Measurements from ENCODE around the gene ADAM12. TPM values are rescaled to one million over a fixed set of nuclear protein-coding genes. Genes with fewer than 3 reads are reported as not detected.
"Not testable (repeated sequence)": the region's sequence is repeated elsewhere in the genome, so short reads cannot be mapped to it uniquely, and the experiment has no call there.

ADAM12 gene
- polyA plus RNA-seq, 1 experiment, result 8.6 TPM

DNA sequence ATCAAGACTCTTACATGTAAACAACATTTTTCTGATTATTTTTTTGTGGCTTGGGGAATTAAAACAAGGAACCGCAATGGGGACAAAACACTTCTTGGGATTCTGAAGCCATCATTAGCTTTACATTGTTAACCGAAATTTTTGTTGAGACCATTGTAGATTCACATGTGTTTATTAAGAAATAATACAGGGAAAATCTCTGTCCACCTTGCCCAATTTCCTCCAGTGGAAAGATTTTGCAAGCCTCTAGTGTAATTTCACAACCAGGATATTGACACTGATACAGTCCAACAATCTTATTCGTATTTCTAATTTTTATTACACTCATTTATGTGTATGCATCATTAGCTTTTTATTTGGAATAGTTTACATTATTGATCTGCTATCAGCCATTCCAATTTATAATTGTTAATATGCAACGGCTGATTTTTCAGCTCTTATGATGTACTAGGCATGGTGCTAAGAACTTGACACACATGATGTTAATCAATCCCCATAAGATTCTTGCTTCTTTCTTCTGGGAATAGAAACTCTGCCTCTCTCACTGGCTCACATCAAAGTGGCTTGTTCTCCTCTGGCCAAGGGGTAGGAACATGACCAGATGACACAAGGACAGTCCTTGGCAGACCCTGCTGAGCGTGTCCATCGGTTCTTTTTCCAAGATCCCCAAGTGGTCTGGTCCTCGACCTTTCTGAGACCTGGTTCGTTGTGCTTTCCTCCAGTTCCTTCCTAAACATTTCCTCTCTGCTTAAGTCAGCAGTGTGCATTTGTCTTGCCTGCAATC, 137.6 kb downstream of the ADAM12 start:
- POLR2A ChIA-PET, result no interaction called here
- no peak overlapping the region for H3K4me3 ChIP-seq (ENCODE audit: low read depth, low read length)
- no peaks in the 10 kb centered on the region for H3K27me3 ChIP-seq (ENCODE audit: control insufficient read depth, insufficient read depth, low read length)
- CTCF ChIA-PET, result interaction anchor here (0.6 to 1.3 kb wide), 2 partner anchors 135 to 136 kb away, joined by 3 to 5 read pairs; no protein-coding TSS in a partner anchor
- H3K36me3 ChIP-seq (ENCODE audit: control insufficient read depth, insufficient read depth, low read length), result no peaks in the 10 kb centered on the region
- TF ChIP-seq, protein P1, sequence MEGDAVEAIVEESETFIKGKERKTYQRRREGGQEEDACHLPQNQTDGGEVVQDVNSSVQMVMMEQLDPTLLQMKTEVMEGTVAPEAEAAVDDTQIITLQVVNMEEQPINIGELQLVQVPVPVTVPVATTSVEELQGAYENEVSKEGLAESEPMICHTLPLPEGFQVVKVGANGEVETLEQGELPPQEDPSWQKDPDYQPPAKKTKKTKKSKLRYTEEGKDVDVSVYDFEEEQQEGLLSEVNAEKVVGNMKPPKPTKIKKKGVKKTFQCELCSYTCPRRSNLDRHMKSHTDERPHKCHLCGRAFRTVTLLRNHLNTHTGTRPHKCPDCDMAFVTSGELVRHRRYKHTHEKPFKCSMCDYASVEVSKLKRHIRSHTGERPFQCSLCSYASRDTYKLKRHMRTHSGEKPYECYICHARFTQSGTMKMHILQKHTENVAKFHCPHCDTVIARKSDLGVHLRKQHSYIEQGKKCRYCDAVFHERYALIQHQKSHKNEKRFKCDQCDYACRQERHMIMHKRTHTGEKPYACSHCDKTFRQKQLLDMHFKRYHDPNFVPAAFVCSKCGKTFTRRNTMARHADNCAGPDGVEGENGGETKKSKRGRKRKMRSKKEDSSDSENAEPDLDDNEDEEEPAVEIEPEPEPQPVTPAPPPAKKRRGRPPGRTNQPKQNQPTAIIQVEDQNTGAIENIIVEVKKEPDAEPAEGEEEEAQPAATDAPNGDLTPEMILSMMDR (IDR thresholded peaks at IDR 0.05; ENCODE audit: insufficient read depth, low read depth, low read length), result no peak
- no peak for DNase-seq (ENCODE audit: low read depth)

- no peak for DNase-seq (ENCODE audit: low read depth)
- CTCF ChIA-PET, result interaction anchor here (1.3 kb wide), 1 partner anchor 137 kb away, joined by 5 read pairs; no protein-coding TSS in a partner anchor
- TF ChIP-seq, protein P1 (IDR thresholded peaks at IDR 0.05; ENCODE audit: insufficient read depth, low read depth, low read length), result no peak
- no peak overlapping the region for H3K4me3 ChIP-seq (ENCODE audit: low read depth, low read length)
- H3K27me3 ChIP-seq (ENCODE audit: control insufficient read depth, insufficient read depth, low read length), result no peaks in the 10 kb centered on the region
- POLR2A ChIA-PET, result no interaction called here
- no peaks in the 10 kb centered on the region for H3K36me3 ChIP-seq (ENCODE audit: control insufficient read depth, insufficient read depth, low read length)
Measured at GRCh38 chr10:126250045-126250444, 138.2 kb downstream of the ADAM12 start.

GRCh38 chr10:126247446-126247975, 140.8 kb downstream of the ADAM12 start:
- CTCF ChIA-PET, result no interaction called here
- DNase-seq (ENCODE audit: low read depth), result peak; percentile 99
- H3K27me3 ChIP-seq (ENCODE audit: control insufficient read depth, insufficient read depth, low read length), result no peaks in the 10 kb centered on the region
- TF ChIP-seq, protein P1 (IDR thresholded peaks at IDR 0.05; ENCODE audit: insufficient read depth, low read depth, low read length), result no peak
- H3K36me3 ChIP-seq (ENCODE audit: control insufficient read depth, insufficient read depth, low read length), result no peaks in the 10 kb centered on the region
- POLR2A ChIA-PET, result no interaction called here
- no peak overlapping the region for H3K4me3 ChIP-seq (ENCODE audit: low read depth, low read length)

DNA sequence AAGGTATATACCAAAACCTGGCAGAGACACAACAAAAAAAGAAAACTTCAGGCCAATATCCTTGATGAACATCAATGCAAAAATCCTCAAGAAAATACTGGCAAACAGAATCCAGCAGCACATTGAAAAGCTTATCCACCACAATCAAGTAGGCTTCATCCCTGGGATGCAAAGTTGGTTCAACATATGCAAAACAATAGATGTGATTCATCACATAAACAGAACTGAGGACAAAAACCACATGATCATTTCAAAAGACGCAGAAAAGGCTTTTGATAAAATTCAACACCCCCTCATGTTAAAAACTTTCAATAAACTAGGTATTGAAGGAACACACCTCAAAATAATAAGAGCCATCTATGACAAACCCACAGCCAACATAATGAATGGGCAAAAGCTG, 141.9 kb downstream of the ADAM12 start:
- CTCF ChIA-PET; H3K36me3 ChIP-seq (ENCODE audit: control insufficient read depth, insufficient read depth, low read length); H3K4me3 ChIP-seq (ENCODE audit: low read depth, low read length); DNase-seq (ENCODE audit: low read depth); H3K27me3 ChIP-seq (ENCODE audit: control insufficient read depth, insufficient read depth, low read length); POLR2A ChIA-PET: not testable (repeated sequence)

DNA sequence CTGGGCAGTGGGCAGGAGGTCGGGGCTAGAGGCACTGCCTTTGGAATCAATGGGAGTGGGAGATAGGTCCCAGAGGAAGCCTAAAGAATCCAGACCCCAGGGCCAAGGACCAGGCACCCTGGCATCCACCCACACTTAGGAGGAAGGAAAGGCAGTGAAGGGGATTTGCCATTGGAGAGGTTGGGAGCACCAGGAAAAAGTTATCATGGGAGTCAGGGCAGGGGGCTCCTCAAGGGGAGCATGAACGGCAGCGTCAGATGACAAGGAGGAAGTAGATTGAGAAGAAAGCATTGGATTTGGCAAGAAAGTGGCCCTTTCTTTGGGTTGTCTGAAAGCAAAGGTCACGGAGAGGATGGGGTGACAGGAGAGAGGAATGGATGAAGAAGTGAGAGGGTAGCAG, 142.8 kb downstream of the ADAM12 start:
- H3K27me3 ChIP-seq (ENCODE audit: control insufficient read depth, insufficient read depth, low read length), result no peaks in the 10 kb centered on the region
- H3K36me3 ChIP-seq (ENCODE audit: control insufficient read depth, insufficient read depth, low read length), result no peaks in the 10 kb centered on the region
- DNase-seq (ENCODE audit: low read depth), result no peak
- CTCF ChIA-PET, result interaction anchor here (1.5 kb wide), 1 partner anchor 258 kb away, joined by 3 read pairs; no protein-coding TSS in a partner anchor
- no peak overlapping the region for H3K4me3 ChIP-seq (ENCODE audit: low read depth, low read length)
- TF ChIP-seq, protein P1 (IDR thresholded peaks at IDR 0.05; ENCODE audit: insufficient read depth, low read depth, low read length), result no peak
- POLR2A ChIA-PET, result no interaction called here
